NCI-H2107 treated with DMSO at 0.1 percent for 48 hours (cell line): Measurements from ENCODE around the gene MFNG.
"Not testable (repeated sequence)": the region's sequence is repeated elsewhere in the genome, so short reads cannot be mapped to it uniquely, and the experiment has no call there.

Experiments used
- DNase-seq: peaks from one replicate; lab custom pipeline; 2025; ENCODE audit not compliant: unreplicated experiment; lab: John Stamatoyannopoulos, UW

The MFNG gene

DNA sequence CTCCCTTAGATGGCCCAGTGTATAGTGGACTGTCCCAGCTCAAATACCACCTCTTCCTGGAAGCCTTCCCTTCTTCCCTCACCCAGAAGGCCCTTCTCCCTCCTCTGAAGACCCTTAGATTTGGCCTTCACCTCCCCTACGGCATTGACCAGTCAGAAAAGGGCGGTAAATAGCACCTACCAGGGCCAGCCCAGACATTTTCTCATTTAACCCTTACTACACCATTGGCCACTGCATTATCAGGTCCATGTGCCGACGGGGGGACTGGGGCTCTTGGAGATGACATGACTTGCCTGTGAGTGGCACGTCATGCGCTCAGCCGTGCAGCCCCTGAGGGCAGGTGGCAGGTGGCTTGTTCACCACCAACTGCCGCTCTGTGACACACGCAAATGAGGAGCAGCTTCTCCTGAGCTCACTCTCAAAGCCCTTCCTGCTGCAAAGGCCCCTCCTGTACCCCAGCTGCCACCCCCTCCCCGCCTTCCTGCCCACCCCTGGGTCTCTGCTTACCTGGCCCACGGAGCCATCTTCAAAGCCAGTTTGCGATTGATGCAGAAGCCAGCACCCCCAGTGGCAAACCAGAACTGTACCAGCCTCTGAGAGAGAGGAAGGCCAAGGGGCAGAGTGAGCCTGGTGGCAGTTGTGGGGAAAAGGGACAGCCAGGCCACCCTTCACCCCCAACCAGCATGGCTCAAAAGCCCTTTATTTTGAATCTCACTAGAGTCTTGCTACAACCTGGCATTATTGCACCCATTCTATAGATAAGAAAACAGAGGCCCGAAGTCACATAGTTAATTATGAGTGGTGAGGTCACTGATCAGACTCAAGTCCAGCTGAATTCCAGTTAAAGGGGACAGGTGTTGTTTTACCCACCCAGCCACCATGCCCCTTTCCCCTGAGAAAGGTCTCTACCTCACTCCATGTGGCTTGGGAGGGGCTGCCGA is 9.5 kb downstream of the MFNG start:
- no peak for DNase-seq

DNA sequence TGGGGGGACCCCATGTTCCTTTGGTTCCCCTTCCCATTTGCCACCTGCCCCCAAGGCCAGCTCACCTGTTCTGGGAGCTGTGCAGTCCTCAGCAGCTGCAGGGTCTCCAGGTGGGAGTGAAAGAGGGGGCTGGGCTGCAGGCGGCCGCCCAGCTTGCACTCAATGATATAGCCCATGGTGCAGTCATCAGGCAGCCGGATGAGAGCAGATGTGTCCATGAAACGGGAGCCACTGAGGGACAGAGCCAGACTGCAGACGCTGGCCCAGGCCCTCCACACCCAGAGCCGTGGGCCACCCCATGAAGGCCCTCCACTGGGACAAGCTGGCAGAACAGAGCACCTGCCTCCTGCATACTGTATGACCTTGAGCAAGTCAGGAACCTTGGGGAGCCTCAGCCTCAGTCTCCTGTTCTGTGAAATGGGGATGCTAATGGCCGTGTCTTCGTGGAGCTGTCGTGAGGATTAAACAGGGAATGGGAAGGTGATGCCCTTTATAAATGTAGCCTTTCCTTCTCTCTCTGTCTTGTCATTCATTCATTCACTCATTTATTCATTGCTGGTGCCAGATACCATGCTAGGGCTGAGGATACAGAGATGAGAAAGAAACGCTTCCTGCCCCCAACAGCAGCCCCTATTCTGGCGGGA is 11.6 kb downstream of the MFNG start:
- no peak for DNase-seq

DNA sequence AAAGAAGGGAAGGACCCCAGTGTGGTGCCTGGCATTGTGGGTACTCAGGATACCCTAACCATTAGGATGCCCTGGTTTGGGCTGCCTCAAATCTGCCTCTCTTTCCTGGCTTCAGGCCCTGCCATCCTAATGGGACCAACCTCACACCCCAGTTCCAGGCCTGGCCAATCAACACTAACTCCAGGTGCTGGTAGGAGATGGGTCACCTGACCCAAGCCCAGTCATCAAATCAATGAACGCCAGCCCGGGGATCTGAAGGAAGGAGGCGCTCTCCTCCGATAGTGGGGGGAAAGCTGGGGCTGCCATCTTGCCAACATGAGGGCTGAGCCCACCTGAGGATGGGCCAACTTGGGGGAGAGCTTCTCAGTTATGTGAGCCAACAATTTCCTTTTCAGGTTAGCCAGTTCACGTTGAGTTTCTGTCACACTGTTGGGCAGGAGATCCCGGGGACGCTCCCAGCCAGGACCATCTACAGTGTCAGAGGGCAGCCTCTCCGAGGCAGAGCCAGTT is 12.7 kb downstream of the MFNG start:
- DNase-seq = no peak

DNA sequence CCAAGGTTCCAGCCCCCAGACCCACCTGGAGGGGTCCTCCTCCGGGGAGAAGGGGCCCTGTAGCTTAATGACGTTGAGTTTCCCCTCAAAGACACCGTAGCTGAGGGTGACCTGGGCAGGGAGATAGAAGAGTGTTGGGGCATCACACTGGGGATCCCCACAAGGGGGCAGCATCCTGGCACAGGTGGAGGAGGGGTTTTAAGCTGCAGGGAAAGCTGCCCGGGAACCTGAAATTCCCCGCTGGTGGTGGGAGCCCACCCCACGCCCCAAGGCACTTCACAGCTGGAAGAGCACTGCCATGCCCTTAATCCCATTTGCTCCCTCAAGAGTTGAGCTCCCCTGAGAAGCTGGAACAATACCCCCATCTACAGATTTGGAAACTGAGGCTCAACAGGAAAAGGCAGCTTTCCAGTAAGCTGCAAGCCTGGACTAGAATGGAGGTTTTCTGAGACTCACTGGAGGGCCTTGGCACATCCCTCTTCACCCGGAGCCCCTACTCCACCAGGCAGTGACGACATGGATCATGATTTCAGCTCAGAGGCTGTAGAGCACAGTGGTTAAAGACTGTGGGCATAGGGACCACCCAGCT is 13.7 kb downstream of the MFNG start:
- no peak for DNase-seq

DNA sequence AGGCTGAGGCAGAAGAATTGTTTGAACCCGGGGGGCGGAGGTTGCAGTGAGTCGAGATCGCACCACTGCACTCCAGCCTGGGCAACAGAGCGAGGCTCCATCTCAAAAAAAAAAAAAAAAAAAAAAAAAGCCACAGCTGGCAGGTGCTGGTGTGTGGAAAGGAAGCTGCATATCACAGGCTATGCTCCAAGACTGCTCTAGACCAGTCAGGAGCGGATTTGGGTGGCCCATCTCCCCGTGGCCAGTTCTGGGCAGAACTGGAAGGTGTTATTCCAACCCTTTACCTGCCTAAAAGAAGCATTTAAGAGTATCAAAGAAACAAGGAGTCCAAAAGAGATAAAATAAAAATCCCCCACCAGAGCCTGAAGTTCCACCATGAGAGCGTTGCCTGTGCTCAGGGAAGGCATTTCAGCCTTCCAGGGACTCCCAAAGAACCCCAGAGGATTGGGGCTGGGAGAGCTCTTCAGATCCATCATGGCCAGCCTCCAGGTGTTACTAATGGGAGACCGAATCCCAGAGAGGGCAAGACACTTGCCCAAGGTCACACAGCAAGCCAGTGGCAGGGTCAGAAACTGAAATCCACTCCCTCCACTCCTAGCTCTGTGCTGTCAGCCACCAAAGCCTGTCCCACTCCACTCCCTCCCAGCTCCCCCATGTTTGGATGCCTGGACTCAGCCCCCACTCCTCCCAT is 14.3 kb downstream of the MFNG start:
- DNase-seq = no peak

DNA sequence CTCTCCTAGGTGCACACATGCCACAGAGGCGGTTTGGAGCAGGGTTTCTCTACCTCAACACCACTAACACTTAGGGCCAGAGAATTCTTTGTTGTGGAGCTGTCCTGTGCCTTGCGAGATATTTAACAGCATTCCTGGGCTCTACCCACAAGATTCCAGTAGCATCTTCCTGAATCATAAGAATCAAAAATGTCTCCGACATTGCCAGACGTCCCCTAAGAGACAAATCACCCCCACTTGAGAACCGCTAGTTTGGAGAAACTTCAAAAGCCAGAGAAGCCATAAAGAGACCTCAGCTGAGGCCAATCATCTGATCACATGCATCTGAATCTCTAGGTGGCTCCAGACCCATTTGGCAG is 16.1 kb downstream of the MFNG start:
- no peak for DNase-seq

DNA sequence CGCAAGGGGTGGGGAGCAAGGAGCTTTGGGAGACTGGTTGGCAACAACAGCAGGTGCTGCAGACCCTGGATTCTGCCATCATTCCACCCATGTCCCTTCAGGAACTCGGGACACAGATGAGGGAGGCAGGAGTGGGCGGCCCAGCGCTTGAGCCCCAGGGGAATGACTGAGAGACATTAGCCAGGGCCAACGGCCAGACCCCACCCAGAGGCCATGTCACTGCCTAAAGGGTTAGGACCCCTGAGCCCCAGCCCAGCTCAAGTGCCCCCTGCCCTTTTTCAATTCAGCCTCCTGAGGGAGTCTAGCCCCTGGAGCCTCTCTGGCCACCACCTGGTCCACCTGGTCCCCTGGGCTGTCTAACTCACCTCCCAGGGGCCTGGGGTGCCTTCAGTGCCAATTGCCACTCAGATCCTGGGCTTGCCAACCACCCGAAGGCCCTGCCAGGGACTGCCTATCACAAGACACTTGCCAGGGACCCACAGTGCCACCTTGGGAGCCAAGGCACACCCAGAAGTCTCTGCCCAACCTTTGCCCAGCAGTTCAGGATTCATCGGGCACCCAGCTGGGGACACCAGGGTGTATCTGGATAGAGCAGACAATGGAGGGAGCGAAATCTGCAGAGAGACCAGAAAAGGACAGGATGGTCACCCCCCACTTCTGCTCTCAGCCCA is 16.6 kb downstream of the MFNG start:
- DNase-seq = no peak

DNA sequence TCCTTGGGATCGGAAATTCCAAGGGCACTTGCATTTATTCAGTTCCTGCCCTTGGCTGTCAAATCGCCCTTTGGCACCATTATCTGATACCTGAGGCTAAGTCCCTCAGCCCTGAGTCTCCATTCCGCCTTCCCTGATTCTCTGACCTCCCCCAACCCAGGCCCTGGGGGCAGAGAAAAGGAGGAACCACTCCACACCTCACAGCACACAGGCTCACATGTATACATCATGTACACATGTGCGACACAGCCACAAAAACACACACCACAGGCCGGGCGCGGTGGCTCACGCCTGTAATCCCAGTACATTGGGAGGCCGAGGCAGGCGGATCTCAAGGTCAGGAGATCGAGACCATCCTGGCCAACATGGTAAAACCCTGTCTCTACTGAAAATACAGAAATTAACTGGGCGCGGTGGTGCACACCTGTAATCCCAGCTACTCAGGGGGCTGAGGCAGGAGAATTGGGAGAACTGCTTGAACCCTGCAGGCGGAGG is 17.9 kb downstream of the MFNG start:
- DNase-seq = not testable (repeated sequence)

DNA sequence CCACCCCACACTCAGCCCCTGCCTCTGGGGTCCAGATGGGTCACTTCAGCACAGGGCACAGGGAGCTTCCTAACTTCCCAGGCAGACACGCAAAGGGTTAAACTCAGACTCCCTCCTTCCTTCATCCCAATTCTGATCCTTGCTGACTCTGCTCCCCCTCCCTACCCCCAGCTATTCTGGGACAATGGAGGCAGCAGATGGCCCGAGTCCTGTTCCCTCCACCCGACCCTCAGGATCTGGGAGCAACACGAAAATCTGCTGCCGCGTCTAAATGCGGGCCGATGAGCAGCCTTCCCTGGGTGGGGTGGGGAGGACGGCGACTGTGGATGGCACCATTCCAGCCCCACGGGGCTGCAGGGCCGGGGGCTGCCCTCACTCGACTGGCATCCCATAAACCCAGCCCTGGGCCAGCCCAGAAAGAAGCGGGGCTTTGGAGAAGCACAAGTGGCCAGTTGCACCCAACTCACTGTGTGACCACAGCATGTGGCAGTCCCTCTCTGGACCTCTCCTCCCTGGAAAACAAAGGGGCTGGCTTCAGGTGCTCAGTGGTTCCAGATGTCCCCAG is 18.7 kb downstream of the MFNG start:
- DNase-seq = no peak

DNA sequence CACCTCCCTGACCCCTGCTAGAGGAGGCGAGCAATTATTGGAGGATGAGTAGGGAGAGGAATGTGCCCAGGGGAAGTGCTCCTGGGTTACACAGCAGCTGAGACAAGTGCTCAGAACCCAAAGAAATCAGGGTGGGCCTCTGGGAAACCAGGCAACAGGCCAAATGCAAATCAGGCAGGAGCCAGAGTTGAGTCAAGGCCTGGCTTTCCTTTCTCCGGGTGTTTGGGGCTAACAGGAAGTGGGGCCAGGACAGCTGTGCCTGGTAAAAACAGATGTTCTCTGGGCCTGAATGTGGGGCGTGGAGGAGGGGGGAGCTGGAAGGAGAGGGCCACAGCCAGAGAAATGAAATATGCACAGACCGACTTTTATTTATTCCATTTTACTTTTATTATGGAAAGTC is 22.0 kb downstream of the MFNG start:
- DNase-seq = no peak

DNA sequence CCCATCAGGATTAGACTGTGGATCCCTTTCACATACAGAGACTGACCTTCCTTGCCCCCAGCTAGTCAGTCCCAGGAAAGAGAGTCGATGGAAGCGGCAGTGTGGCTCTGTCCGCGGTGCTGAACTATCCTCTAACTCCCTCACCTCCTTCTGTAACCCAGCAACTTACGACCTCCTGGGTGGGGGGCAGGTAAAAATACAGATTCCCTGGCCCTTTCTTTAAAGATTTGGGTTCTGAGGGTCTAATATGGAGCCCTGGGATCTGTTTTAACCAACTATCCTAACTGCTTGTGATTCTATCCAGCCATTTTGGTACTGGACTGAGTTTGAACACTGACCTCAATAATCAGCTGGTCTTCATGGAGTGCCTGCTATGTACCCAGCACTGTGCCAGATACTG is 23.2 kb downstream of the MFNG start:
- DNase-seq = no peak

DNA sequence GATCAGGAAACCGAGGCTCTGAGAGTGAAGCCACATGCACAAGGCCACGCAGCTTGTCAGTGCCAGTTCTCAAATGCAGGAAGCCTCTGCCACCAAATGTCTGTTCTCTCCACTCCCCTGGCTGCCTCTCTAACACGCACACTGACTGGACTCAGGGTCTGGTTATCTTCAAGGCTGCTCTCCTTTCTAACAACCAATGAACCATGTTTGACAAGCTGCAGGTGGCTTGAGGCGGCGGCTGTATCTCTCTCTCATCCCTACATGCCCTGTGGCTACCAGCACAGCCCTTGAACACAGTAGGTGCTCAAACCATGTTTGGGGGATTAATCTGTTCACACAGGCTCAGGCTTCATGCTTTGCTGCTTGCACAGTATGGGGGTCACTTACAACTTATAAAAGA is 23.7 kb downstream of the MFNG start:
- DNase-seq = no peak

DNA sequence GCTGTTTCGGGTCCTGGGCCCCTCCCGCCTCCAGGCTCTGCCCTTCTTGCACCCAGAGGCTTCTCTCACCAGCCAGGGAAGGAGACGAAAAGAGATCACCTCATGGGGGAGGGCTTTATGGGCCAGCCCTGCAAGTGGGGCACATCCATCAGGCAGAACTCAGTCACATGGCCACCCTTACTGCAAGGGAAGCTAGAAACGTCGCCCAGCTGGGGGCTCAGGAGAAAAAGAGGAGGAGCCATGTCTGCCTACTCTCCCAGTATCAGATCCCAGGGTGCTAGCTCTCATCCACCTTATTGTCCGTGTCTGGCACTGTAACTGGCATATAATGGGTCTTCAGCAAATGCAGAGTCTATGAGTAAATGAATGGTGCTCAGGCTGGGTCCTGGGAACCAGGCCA is 24.2 kb downstream of the MFNG start:
- peak; percentile 11 for DNase-seq

DNA sequence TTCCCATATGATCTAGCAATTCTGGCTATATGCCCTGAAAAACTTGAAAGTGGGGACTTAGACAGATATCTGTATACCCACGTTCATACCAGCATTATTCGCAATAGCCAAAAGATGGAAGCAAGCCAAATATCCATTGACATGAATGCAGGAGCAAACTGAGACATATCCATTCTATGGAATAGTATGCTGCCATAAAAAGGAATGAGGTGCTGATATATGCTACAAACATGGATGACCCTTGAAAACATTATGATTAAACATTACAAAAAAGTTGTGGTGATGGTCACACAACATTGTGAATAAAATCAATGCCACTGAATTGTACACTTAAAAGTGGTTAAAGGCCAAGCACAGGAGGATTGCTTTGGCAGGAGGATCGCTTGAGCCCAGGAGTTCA is 25.5 kb downstream of the MFNG start:
- DNase-seq = no peak

DNA sequence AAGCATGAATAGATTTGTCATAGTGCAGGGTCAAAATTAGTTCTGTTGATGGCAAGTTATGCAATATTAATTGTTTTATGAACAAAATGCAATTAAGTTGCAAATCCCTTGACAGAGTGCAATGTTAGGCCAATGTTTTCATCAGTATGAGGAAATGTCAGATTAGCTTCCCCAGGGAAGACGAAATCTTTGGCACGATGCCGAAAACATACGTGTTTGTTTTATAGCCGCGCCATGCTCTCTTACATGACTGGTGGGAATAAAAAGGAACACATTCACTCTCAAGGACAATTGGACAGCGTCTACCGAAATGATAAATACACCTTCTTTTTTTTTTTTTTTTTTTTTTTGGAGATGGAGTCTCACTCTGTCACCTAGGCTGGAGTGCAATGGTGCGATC is 27.0 kb downstream of the MFNG start:
- no peak for DNase-seq

DNA sequence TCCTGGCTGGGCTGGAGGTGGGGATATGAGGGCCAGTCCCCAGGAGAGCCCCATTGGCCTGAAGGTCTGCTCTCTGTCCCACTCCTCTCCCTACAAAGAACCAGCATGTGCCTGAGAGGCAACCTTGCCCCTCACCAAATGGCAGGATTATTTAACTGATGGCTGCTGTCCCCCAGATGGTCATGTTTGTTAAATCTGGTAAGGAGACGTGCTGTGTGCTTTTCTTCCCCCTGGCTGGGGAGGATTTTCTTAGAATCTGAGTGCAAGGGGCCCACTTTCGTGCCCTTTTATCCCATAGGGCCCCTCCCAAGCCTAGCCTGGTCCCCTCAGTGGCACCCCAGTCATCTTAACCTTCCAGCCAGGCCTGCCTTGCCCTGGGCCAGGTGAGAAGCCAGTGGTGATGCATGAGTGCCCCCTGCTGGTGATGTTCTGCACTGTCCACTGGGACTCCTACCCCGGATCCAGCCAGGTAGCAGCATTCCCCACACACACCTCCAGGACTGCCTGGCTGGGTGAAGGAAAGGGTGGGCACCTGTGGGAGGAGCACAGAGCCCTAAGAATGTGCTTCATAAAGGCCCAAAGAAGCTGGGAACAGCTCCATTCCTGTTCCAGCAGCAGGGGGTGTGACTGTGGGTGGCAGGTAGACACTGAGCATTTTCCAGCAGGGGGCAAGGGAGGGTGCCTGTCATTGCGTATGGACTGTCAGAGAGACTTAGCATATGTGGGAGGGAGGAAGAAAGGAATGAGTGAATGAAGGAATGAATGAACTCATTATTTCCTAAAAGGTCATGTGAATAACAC is 28.9 kb downstream of the MFNG start:
- peak; percentile 10 for DNase-seq

DNA sequence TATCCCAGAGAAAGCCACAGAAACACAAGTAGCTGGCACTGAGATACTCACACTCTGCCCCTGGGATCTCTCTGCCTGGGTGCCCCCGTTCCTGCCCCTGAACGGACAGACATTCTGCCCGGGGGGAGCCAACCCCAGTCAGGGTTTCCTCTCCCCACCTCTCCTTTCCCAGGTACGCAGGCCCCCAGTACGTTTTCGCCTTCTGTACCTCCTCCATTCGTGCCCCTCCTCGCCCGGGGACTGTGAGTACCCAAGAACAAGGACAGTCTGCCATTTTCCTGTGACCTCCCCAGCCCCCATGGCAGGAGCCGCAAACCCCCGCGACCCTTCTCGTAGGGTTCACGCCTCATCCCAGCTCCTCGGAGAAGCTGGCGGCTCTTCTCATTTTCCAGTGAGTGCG is 29.8 kb downstream of the MFNG start:
- no peak for DNase-seq

DNA sequence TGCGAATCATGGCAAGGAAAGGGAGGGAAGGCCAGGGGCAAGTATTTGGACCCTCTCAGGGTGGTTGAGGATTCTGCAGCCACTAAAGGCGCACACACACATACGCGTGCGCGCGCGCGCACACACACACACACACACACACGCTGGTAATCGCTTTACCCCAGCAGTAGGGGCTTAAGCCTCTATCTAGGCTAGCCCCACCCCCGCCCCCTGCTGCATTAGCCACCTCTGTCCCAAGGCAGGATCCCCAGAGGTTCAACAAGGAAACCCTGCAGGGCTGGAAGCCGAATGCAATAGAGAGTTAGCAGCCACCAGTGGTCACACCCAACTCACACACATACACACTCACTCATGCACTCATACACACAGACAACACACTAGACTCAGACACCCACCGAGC is 30.3 kb downstream of the MFNG start:
- DNase-seq = no peak

DNA sequence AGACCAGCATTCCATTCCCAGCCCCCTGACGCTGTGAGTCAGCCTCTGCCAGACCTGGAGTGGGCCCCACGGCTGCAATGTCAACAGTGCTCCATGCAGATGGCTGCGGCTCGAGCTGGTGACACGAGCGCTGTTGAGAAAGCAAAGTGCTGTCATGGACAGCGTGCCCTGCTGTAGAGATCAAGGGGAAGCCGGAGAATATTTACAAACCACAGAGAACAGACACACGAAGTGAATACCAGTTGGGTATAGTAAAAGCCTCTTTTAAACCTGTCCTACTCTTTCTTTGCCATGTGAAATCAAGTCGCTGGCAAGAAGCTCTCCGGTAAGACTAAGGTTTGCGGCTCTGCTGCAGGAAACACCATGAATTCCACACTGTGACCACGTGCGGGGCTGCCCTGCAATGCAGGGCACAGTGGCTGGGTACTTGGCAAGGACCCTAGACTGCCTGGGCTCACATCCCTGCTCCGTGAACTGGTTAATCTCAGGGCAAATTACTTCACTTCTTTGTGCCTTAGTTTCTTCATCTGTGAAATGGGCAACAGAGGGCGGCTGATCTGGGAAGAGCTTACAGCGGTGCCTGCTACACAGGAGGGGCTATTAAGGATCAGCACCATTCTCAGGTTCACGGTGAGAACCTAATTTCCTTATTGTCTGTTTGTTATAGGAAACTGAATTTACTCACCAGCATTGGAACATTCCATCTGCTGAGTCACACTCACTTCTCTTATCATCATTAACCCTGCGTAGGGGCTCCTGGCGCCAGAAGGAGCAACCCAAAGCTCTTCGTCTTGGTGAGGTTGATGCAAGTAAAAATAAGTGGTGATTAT is 31.1 kb downstream of the MFNG start:
- DNase-seq = peak; percentile 19
